GM11168 (cell line): ENCODE measurements around the gene DNAH3.
"Not testable (repeated sequence)": the region's sequence is repeated elsewhere in the genome, so short reads cannot be mapped to it uniquely, and the experiment has no call there.

Source experiments
- in situ Hi-C: fragments of 300-500 bp; cut with MboI; formaldehyde crosslinking; loops from one replicate; pipeline ENCODE4 v1.12.0; 2022; ENCODE audit warnings: low sequenced_read_pairs; ENCODE audit not compliant: unreplicated experiment

The DNAH3 gene

DNA sequence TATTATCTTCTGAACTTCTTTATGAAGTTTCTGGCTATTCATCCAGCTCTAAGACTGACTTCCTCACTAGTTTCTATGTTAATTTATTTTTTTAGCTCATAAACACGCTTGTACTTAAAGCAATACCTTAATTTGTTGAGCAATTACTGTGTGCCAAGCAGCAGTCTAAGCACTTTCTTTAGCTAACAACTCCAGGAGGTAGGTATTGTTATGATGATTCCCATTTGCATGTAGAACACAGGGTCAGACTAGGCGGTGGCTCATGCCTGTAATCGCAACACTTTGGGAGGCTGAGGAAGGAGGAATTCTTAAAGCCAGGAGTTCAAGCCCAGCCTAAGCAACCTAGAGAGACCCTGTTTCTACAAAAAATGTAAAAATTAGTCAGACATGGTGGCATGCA, 19.8 kb downstream of the DNAH3 start:
- in situ Hi-C loops: no loop called here

DNA sequence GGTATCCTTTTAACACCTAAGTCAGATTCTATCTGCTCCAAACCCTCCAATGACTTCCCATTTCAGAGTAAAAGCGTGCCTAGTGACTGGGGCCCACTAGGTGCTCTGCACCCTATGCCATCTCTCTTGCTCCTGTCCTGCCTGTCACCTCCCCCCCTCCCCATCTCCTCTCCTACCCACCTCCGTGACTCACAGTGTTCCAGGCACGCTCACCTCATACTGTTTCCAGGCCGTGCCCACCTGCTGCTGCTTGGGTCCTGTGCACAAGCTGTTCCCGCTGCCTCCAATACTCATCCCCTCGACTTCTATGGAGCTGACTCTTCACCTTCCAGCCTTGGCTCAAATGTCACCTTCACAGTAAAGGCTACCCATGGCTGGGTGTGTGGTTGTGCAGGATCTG, 21.7 kb downstream of the DNAH3 start:
- in situ Hi-C loops: no loop called here

DNA sequence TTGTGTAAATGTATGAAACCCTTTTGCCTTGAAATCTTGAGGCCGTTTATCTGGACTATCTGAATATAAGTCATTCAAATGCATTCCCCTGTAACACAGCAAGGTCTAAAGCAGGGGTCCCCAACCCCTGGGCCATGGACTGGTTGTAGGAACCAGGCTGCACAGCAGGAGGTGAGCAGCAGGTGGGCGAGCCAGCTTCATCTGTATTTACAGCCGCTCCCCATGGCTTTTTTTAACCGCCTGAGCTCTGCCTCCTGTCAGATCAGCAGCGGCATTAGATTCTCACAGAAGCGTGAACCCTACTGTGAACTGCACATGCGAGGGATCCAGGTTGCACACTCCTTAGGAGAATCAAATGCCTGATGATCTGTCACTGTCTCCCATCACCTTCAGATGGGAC, 24.1 kb downstream of the DNAH3 start:
- in situ Hi-C loops: no loop called here

DNA sequence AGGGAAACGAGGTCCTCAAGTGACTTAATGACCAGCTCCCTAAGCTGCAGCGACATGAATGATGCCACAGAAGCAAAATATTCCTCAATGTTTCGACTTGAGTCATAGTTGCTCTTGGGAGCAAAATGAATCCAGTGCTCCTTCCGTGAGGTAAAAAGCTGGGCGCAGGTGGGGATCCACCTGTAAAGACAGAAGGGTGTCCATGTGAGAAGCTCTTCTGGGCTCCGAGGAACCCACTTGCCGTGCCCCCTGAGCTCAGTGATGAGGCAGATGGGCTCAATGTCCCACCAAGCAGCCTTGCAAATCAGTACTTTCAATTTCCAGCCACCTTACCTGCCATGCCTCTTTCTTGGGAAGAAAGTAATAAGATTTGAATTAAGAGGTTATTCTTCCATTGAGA, 25.5 kb downstream of the DNAH3 start:
- in situ Hi-C loops: no loop called here

DNA sequence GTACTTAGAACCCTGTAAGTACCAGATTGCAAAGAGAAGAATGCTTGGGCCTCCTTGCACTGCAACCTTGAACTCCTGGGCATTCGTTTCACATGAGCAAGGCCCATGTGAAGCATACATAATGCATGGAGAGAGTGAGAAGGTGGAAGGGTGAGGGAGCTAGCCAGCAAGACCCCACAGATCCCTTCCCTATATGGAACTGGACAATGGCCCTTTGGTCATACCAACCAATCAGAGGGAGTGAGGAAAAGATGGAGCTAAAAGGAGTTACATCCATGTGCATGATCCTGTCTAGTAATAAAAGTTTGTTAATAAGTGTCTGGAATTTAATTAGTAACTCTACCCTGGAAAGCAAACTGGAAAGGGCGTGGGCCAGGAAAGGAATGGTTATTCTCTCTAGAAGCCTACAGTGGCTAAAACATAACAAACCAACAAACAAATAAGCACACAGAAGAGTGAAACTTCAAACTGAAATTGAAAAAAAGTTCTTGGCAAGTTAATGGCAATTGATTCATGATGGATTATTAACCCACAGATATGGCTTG, 29.6 kb downstream of the DNAH3 start:
- in situ Hi-C loops: no loop called here

DNA sequence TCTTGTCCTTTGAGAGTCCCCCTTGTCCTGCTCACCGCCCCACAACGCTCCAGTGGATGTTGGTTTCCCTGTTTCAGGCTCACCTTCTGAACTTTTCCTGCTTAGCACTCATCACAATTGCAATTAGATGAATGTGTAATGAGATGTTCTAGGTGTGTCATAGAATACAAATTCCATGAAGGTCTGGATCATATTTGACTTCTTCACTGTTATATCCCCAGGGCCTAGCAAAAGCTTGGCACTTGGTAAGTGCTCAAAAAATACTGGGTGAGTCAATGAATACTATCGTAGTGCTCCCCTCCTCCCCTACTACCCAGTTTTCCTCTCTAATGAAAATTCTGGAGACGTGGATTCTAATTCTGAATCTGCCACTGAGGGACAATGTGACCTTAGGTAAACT, 33.1 kb downstream of the DNAH3 start:
- in situ Hi-C loops: no loop called here

DNA sequence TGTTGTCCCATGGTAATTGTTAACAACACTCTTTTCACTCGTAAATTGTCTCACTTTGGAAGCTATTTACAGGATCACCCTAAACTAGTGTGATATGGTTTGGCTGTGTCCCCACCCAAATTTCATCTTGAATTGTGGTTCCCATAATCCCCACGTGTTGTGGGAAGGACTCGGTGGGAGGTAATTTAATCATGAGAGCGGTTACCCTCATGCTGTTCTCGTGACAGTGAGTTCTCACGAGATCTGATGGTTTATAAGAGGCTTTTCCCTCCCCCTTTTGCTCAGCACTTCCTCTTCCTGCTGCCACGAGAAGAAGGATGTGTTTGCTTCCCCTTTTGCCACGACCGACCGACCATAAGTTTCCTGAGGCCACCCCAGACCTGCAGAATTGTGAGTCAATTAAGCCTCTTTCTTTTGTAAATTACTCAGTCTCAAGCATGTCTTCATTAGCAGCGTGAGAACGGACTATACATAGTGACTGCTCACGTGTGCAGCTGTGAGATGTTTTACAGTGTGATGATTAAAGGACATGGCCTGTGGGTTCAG, 34.4 kb downstream of the DNAH3 start:
- in situ Hi-C loops: no loop called here

DNA sequence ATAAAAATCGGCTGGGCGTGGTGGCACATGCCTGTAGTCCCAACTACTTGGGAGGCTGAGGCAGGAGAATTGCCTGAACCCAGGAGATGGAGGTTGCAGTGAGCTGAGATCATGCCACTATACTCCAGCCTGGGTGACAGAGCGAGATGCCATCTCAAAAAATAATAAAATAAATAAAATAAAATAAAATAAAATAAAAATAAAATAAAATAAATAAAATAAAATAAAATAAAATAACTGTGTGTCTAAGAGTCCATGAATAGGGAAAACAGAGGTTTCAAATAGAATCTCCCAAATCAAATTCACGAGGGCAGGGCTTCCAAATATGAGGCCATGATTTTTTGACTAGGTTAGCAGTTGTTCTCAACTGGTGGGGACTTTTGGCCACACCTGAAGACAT, 35.1 kb downstream of the DNAH3 start:
- in situ Hi-C loops: not testable (repeated sequence)

DNA sequence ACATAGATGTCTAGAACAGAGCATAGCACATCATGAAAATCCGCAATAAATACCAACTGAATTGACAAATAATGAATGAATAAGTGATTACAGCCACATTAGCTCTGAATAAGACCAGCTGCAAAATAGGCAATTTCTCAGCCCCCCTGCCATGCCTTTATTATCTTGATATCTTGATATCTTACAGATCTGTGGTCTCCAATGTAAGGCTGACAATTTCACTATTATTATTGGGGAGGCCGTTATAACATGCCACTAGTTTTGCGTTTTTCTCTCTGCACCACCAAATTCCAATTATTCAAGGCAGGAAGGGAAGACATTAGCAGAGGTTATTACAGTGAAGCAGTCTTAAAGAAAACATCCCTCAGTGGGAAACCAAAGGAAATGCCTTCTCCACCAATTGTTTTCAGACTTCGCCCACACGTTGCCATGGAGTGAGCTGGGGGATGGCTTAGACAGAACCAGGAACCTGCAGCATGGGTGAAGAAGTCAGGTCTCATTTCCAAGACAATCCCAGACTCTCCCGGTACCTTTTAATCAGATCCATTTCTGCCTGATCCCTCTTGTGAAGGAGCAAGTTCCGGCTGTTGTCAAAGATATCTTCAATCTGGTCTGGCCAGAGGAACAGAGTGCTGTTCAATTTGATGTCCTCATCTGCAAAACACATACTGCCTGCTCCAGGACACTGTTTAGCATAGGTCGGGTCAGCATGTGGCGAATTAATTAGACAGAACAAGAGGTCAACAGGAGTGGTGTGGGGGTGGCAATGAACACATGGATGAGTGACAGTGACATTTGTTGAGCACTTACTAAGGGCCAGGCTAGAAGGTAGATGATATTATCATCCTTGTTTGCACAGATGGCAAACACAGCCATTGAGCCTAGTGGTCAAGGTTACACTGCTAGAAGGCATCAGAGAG, 46.4 kb downstream of the DNAH3 start:
- in situ Hi-C loops: no loop called here

DNA sequence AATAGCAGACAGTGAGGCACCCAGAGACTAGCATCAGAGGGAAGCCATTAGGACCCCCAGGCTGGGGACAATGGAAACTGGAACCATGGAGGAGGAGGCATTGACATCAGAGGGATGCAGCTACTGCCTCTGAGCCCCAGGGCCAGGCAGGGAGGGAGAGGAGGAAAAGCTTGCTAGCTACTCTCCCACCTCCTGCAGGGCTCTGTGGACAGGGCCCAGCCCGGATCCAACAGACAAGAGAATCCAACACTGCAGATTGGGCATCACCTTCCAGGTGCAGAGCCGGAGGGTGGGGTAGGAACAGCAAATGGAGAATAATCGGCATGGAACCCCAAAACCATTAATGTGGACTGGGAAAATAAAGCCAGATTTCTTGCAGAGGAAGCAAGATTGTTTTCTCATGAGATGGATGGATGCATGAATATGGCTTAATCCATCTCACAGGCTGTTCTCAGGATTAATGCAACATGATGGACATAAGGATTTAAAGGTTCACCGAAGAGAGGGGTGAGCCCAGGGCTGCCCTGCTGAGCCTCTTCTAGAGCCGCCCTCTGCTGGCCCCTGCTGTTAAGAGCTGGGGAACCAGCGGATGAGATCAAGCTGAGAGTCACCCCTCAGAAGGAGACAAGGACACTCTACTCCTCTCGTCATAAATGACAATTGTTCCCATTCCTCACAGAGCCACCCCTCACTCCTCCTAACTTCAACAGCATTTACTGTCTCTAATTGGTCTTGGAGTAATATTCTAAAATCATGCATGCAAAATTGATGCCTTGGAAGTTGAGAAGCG, 48.8 kb downstream of the DNAH3 start:
- in situ Hi-C loops: no loop called here

DNA sequence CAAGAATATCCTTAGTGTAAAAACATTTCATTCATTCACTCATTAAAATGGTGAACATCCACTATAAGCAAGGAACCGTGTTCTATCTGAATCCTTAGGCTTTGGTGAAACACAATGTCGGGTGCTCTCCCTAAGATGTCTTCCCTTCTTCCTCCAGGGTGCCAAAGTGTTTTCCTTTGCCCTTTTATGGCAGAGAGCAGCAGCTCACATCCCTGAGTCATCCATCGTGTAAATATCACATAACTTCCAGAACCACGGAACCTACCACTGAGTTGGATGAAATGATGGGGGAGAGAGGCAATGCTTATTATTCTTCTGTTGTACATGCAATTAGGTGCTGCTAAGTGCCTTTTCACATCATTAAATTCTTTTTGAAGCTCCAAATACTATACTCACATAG, 50.2 kb downstream of the DNAH3 start:
- in situ Hi-C loops: no loop called here

DNA sequence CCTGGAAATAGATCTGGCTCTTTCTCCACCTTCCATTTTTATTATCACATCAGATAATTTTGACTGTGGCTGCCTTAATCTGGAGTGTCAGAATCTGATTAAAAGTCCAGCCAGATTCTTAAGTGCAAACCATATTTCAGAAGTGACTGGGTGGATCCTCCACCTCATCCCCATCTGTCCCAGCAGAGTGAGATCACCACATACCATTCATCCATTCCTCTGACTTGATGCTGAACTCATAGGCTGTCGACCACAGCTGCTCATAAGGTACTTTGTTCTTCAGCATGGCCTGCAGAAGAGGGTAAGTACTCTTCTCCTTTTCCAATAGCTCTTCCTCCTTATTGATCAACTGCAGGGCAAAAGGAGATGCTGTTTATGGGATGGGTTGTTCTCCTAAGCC, 53.5 kb downstream of the DNAH3 start:
- in situ Hi-C loops: no loop called here

DNA sequence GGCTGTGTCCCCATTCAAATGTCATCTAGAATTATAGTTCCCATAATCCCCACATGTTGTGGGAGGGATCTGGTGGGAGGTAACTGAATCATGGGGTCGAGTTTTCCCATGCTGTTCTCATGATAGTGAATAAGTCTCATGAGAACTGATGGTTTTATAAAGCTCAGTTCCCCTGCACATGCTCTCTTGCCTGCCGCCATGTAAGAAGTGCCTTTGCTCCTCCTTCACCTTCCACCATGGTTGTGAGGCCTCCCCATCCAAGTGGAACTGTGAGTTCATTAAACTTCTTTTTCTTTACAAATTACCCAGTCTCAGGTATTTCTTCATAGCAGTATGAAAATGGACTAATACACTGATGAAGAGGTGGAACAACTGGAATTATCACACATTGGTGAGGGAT, 55.9 kb downstream of the DNAH3 start:
- in situ Hi-C loops: not testable (repeated sequence)

DNA sequence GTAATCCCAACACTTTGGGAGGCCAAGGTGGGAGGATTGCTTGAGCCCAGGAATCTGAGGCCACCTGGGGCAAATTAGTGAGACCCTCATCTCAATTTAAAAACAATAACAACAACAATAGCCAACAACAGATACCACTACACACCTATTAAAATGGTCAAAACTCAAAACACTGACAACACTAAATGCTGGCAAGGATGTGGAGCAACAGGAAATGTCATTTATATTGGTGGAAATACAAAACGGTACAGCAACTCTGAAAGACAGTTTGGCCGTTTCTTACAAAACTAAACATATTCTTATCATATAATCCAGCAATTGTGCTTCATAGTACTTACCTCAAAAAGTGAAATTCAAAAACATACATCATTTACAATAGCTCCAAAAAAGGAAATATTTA, 57.7 kb downstream of the DNAH3 start:
- in situ Hi-C loops: no loop called here

DNA sequence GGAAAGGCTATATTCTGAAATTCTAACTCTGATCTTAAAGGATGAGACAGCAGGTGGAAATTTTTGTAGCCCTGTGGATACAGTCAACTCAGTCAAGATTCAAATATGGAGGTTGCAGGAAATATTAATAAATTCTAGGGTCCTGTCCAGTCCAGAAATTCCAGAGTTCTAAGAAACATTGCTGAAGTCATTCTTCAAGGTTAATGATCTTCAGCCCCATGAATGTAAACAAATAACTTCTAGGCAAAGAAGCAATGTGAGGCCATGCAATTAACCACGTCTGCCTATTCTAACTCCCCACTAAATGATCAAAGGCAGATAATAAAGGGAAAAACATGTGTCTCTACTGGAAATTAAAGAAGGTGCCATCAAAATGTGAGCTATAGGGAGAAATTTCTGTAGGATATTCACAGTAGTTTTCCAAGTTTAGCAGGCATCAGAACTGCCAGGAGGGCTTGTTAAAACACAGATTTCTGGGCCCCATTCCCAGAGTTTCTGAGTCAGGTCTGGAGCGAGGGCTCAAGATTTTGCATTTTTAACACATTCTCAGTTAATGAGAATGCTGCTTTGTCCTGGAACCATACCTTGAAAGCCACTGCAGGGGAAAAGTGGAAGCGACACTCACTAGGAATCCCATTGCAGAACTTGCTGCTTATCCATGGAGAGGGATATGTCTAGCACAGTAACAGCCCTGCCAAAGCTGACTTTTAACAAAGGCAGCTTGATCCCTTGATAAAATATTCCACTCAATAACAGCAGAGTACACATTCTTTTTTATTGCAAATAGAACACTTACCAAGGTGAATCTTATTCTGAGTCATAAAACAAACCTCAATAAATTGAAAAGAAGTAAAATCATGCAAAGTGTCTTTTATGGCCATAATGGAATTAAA, 61.8 kb downstream of the DNAH3 start:
- in situ Hi-C loops: no loop called here

DNA sequence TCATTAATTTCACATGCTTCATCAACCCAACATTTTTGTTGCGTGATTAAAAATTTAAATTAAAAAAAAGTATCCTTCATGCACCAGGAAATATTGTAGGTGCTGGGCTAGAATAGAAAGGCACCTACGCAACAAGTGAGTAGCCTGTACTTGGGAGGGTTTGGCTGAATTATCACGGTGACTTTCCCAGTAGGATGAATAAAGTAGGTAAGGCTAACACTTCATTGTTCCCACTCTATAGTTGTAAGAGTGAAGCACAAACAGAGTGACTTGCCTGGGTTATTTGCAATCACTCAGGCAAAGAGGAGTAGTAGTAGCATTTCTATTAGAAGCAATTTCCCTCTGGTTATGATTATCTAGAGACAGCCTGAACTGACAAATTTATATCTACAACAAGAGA, 62.5 kb downstream of the DNAH3 start:
- in situ Hi-C loops: no loop called here

DNA sequence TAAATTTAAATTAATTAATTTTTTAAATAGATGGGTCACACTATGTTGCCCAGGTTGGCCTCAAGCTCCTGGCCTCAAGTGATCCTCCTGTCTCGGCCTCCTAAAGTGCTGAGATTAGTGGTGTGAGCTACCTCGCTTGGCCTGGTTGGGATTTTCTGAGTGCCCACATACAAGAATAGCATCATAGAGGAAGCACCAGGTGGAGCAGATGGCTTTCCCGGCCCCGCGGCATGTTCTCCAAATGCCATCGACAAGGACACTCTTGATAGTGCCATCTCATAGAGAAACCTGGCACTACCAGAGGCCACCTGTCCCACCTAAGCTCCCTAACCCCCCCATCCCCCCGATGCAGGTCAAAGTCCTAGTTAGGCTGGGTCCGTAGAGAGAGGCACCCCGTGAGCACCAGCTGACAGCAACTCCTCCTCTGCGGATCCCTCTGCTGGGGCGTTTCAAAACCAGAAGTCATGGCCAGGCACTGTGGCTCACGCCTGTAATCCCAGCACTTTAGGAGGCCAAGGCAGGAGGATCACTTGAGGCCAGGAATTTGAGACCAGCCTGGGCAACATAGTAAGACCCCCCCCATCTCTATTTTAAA, 65.9 kb downstream of the DNAH3 start:
- in situ Hi-C loops: loop anchor here (5.0 kb wide), 1 partner anchor 232 kb away; no protein-coding TSS in a partner anchor

DNA sequence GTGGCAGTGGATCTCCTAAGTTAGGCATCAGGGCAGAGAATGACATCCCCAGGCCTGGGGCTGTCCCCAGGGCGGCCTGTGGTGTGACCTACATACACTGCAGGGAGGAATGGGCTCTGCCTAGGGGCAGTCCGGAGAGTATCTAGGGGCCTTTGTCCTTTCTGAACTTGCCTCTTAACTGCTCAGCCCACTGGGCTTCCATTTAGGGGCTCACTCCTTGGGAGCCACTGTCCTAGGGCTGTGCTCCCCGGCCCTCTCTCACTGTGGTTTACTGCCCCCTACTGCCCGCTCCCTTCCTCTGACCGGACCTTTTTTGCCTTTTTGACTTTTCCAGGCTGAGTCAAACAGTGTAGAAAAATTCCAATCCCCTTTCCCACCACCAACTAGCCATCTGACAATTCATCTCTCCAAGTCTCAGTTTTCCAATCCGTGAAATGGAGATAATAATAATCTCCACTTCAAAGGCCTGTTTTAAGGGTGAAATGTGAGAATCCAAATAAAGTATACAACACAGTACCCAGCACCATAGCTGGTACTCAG, 66.8 kb downstream of the DNAH3 start:
- in situ Hi-C loops: loop anchor here (5.0 kb wide), 1 partner anchor 231 kb away; no protein-coding TSS in a partner anchor

DNA sequence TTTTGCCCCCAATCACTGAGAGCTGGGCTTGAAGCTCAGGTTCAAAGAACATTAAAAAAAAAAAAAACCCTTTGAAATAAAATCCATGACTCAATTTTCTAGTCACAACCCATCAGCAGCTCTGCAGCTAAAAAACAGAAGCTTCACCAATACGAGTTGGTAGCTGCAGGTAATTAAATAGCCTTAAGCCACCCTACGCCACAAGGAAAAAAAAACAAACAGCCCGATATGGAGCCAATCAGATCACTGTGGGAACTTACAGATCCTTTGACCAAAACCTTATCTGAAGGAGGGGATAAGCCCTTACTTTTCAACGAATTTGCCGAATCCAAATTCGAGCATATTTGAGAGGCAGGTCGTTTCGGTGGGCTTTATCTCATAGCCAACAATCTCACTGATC, 69.3 kb downstream of the DNAH3 start:
- in situ Hi-C loops: loop anchor here (5.0 kb wide), 1 partner anchor 229 kb away; no protein-coding TSS in a partner anchor
